Neural cell (in vitro differentiated cells): ENCODE data around the gene FCAR. TPM values are rescaled to one million over a fixed set of nuclear protein-coding genes. Genes with fewer than 3 reads are reported as not detected.
"Not testable (repeated sequence)": the region's sequence is repeated elsewhere in the genome, so short reads cannot be mapped to it uniquely, and the experiment has no call there.

ENCODE experiments used
- H2AFZ ChIP-seq: fragments of 200-600, 300-800 bp; sonication (generic), shearing (Covaris generic); 2 replicates; pipeline ENCODE4 v1.6.0; 2014; ENCODE audit warnings: low read depth, mild to moderate bottlenecking, antibody characterized with exemption, low read length, moderate library complexity
- H3F3A ChIP-seq: fragments of 200-600 bp; shearing (Covaris generic); 2 replicates; pipeline ENCODE4 v1.6.1; 2016; ENCODE audit warnings: mild to moderate bottlenecking, moderate library complexity, mixed read lengths, antibody characterized with exemption, low read length; ENCODE audit not compliant: insufficient read depth, poor library complexity, severe bottlenecking
- H3K27ac ChIP-seq: fragments of 200-600, 300-800 bp; sonication (generic), shearing (Covaris generic); 2 replicates; pipeline ENCODE4 v1.5.1; 2014; ENCODE audit warnings: mild to moderate bottlenecking, low read length, moderate library complexity
- H3K27me3 ChIP-seq: fragments of 300-800, 200-600 bp; sonication (generic), shearing (Covaris generic); 2 replicates; pipeline ENCODE4 v1.6.0; 2014; ENCODE audit warnings: mild to moderate bottlenecking, low read depth, low read length, moderate library complexity; ENCODE audit not compliant: insufficient read depth
- H3K36me3 ChIP-seq: fragments of 300-800, 200-600 bp; sonication (generic), shearing (Covaris generic); 2 replicates; pipeline ENCODE4 v1.5.1; 2014; ENCODE audit warnings: mild to moderate bottlenecking, antibody characterized with exemption, low read length, moderate library complexity; ENCODE audit not compliant: insufficient read depth
- H3K4me2 ChIP-seq: fragments of 300-800, 200-600 bp; sonication (generic), shearing (Covaris generic); 2 replicates; pipeline ENCODE4 v1.6.0; 2014; ENCODE audit warnings: mild to moderate bottlenecking, low read length
- H3K4me3 ChIP-seq: fragments of 300-800, 200-600 bp; sonication (generic), shearing (Covaris generic); 2 replicates; pipeline ENCODE4 v1.5.1; 2014; ENCODE audit warnings: mild to moderate bottlenecking, low read length, moderate library complexity
- H3K79me2 ChIP-seq: fragments of 200-600 bp; shearing (Covaris generic); replicated peaks from 2 replicates; pipeline ENCODE4 v1.6.0; 2014; ENCODE audit warnings: mild to moderate bottlenecking, low read length, moderate library complexity; ENCODE audit not compliant: insufficient read depth
- H3K9ac ChIP-seq: fragments of 300-800, 200-600 bp; sonication (generic), shearing (Covaris generic); 2 replicates; pipeline ENCODE4 v1.6.1; 2016; ENCODE audit warnings: mild to moderate bottlenecking, low read length, mixed read lengths
- H3K9me2 ChIP-seq: fragments of 200-600 bp; shearing (Covaris generic); 2 replicates; pipeline ENCODE4 v1.6.1; 2016; ENCODE audit warnings: mild to moderate bottlenecking, low read length, mixed read lengths; ENCODE audit not compliant: insufficient read depth
- H3K9me3 ChIP-seq: fragments of 200-600, 300-800 bp; sonication (generic), shearing (Covaris generic); 2 replicates; pipeline ENCODE4 v1.6.1; 2016; ENCODE audit warnings: mild to moderate bottlenecking, mixed run types, low read length, moderate library complexity, mixed read lengths
- H4K20me1 ChIP-seq: fragments of 200-600 bp; shearing (Covaris generic); 2 replicates; pipeline ENCODE4 v1.6.1; 2016; ENCODE audit warnings: mild to moderate bottlenecking, mixed run types; ENCODE audit not compliant: insufficient read depth
- CTCF ChIP-seq: fragments of 450-650 bp; IDR thresholded peaks from 2 replicates; pipeline ENCODE4 v1.5.1; 2014; ENCODE audit warnings: antibody characterized with exemption, mild to moderate bottlenecking, moderate library complexity; ENCODE audit not compliant: poor library complexity, severe bottlenecking
- EP300 ChIP-seq: fragments of 450-650 bp; conservative IDR thresholded peaks from 2 replicates; pipeline ENCODE4 v1.6.1; 2014; ENCODE audit warnings: antibody characterized with exemption, mild to moderate bottlenecking, moderate library complexity; ENCODE audit not compliant: poor library complexity, severe bottlenecking
- EZH2 ChIP-seq: fragments of 200-600, 300-800 bp; shearing (Covaris generic), sonication (generic); IDR thresholded peaks from 2 replicates; pipeline ENCODE4 v1.6.1; 2014; ENCODE audit warnings: antibody characterized with exemption, low read length, borderline replicate concordance, mild to moderate bottlenecking; ENCODE audit not compliant: insufficient read depth, poor library complexity, severe bottlenecking
- MXI1 ChIP-seq: fragments of 450-650 bp; conservative IDR thresholded peaks from 2 replicates; pipeline ENCODE4 v1.6.1; 2014; ENCODE audit warnings: antibody characterized with exemption, mild to moderate bottlenecking; ENCODE audit not compliant: poor library complexity, severe bottlenecking
- POLR2AphosphoS5 ChIP-seq: IDR thresholded peaks from 2 replicates; pipeline ENCODE4 v1.6.1; 2012
- RAD21 ChIP-seq: fragments of 450-650 bp; conservative IDR thresholded peaks from 2 replicates; pipeline ENCODE4 v1.6.1; 2014; ENCODE audit warnings: antibody characterized with exemption, mild to moderate bottlenecking, moderate library complexity
- SMC3 ChIP-seq: fragments of 450-650 bp; conservative IDR thresholded peaks from 2 replicates; pipeline ENCODE4 v1.6.1; 2014; ENCODE audit warnings: antibody characterized with exemption, mild to moderate bottlenecking, moderate library complexity; ENCODE audit not compliant: poor library complexity
- TAF1 ChIP-seq: IDR thresholded peaks from 2 replicates; pipeline ENCODE4 v1.6.1; 2012; ENCODE audit warnings: low read depth
- polyA plus RNA-seq: library from polyadenylated mRNA; depleted of rRNA; stranded (reverse); fragments of >200 nt; gene quantifications from 2 replicates; pipeline ENCODE4 v1.2.3, GENCODE V29; 2014
- TF ChIP-seq, protein P1 (sequence below): IDR thresholded peaks from 2 replicates; pipeline ENCODE4 v1.6.1; 2012; ENCODE audit warnings: borderline replicate concordance

FCAR gene
- polyA plus RNA-seq, 1 donor from 2014 or later: not detected

DNA sequence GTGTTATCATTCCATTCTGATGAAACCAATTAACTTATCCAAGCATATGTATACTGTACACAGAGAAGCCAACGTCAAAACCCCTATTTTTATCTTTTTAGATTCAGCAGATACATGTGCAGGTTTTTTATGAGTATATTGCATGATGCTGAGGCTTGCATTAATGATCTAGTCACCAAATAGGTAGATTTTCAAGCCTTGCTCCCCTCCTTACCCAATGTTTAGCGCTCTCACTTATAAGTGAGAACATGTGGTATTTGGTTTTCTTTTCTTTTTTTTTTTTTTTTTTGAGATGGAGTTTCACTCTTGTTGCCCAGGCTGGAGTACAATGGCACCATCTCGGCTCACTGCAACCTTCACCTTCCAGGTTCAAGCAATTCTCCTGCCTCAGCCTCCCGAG, 30.2 kb downstream of the FCAR start:
- H3K9me3 ChIP-seq, H3K27me3 ChIP-seq, H3F3A ChIP-seq, H3K9ac ChIP-seq, H3K4me2 ChIP-seq, H3K79me2 ChIP-seq, H2AFZ ChIP-seq, H3K36me3 ChIP-seq, H4K20me1 ChIP-seq, H3K27ac ChIP-seq, H3K9me2 ChIP-seq, H3K4me3 ChIP-seq: not testable (repeated sequence)

GRCh38 chr19:54905421-54905802, 31.4 kb downstream of the FCAR start:
- no peak overlapping the region for H2AFZ ChIP-seq
- no peaks in the 10 kb centered on the region for H3K36me3 ChIP-seq
- no peak overlapping the region for H3K4me2 ChIP-seq
- H3K79me2 ChIP-seq: no peaks in the 10 kb centered on the region
- no peak overlapping the region for H3K9ac ChIP-seq
- TF ChIP-seq TAF1: no peak
- no peak for TF ChIP-seq CTCF
- TF ChIP-seq POLR2AphosphoS5: no peak
- no peak for TF ChIP-seq EP300
- no peak for TF ChIP-seq RAD21
- TF ChIP-seq, protein P1, sequence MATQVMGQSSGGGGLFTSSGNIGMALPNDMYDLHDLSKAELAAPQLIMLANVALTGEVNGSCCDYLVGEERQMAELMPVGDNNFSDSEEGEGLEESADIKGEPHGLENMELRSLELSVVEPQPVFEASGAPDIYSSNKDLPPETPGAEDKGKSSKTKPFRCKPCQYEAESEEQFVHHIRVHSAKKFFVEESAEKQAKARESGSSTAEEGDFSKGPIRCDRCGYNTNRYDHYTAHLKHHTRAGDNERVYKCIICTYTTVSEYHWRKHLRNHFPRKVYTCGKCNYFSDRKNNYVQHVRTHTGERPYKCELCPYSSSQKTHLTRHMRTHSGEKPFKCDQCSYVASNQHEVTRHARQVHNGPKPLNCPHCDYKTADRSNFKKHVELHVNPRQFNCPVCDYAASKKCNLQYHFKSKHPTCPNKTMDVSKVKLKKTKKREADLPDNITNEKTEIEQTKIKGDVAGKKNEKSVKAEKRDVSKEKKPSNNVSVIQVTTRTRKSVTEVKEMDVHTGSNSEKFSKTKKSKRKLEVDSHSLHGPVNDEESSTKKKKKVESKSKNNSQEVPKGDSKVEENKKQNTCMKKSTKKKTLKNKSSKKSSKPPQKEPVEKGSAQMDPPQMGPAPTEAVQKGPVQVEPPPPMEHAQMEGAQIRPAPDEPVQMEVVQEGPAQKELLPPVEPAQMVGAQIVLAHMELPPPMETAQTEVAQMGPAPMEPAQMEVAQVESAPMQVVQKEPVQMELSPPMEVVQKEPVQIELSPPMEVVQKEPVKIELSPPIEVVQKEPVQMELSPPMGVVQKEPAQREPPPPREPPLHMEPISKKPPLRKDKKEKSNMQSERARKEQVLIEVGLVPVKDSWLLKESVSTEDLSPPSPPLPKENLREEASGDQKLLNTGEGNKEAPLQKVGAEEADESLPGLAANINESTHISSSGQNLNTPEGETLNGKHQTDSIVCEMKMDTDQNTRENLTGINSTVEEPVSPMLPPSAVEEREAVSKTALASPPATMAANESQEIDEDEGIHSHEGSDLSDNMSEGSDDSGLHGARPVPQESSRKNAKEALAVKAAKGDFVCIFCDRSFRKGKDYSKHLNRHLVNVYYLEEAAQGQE: no peak
- TF ChIP-seq SMC3: no peak
- no peak for TF ChIP-seq EZH2
- no peak for TF ChIP-seq MXI1
- H3K4me3 ChIP-seq: no peak overlapping the region
- H3K9me3 ChIP-seq: no peaks in the 10 kb centered on the region
- H3F3A ChIP-seq: no peaks in the 10 kb centered on the region
- no peaks in the 10 kb centered on the region for H3K9me2 ChIP-seq
- H3K27ac ChIP-seq: no peak overlapping the region
- no peaks in the 10 kb centered on the region for H3K27me3 ChIP-seq
- H4K20me1 ChIP-seq: no peaks in the 10 kb centered on the region

GRCh38 chr19:54905803-54906511, 31.9 kb downstream of the FCAR start, which contains the start of gene NCR1:
Gene NCR1, plus strand, starts transcription at chr19:54906148. Its CDS starts 40 bp downstream, at chr19:54906188.
- Histone ChIP-seq H3K27me3 (no peaks in the 10 kb centered on the region), H3K79me2 (no peaks in the 10 kb centered on the region), H4K20me1 (no peaks in the 10 kb centered on the region), H3K4me3 (no peak within 1 kb of the TSS), H3K9me2 (no peaks in the 10 kb centered on the region), H3K27ac (no peak within 1 kb of the TSS), H2AFZ (no peak within 1 kb of the TSS), H3K9ac (no peak within 1 kb of the TSS), H3K36me3 (no peaks in the 10 kb centered on the region), H3K9me3 (no peaks in the 10 kb centered on the region), H3F3A (no peaks in the 10 kb centered on the region), H3K4me2 (no peak within 1 kb of the TSS)
- TF ChIP-seq, protein P1: no peak
- TF ChIP-seq TAF1 (no peak), EZH2 (no peak), SMC3 (no peak), CTCF (no peak), EP300 (no peak), RAD21 (no peak), MXI1 (no peak), POLR2AphosphoS5 (no peak)
